H54 (cell line): Measurements from ENCODE around the gene APOBEC3G.
"Not testable (repeated sequence)": the region's sequence is repeated elsewhere in the genome, so short reads cannot be mapped to it uniquely, and the experiment has no call there.

ENCODE experiments used
- DNase-seq: peaks from one replicate; pipeline ENCODE4 v3.0.0; 2011; ENCODE audit warnings: low spot score, mixed read lengths; ENCODE audit not compliant: insufficient read length
- FAIRE-seq: peaks from 3 replicates; lab custom pipeline; 2011; peaks lifted over from hg19 to GRCh38; lab: Jason Lieb, UNC
- POLR2A ChIP-seq: IDR thresholded peaks from 2 replicates; pipeline ENCODE4 v1.6.1; 2011; ENCODE audit warnings: low read depth, mild to moderate bottlenecking, low read length

The APOBEC3G gene

GRCh38 chr22:39055658-39056057 lies 21.4 kb upstream of the APOBEC3G start:
- no peak for DNase-seq
- no peak for FAIRE-seq
- no peak for TF ChIP-seq POLR2A

- not testable (repeated sequence) for FAIRE-seq, DNase-seq
These were observed 15.8 kb upstream of the APOBEC3G start for GRCh38 chr22:39061290-39061689.

- FAIRE-seq, result not testable (repeated sequence)
These were observed 15.1 kb upstream of the APOBEC3G start for GRCh38 chr22:39061951-39062350.

GRCh38 chr22:39063904-39064303 lies 13.2 kb upstream of the APOBEC3G start:
- not testable (repeated sequence) for FAIRE-seq, DNase-seq

More at GRCh38 chr22:39061951-39062350, 15.1 kb upstream of the APOBEC3G start:
- DNase-seq, result not testable (repeated sequence)

- not testable (repeated sequence) for FAIRE-seq, DNase-seq
These were observed 10.4 kb upstream of the APOBEC3G start for GRCh38 chr22:39066442-39067276.

- TF ChIP-seq POLR2A, result no peak
- no peak for DNase-seq
- FAIRE-seq, result no peak
These were observed 8.9 kb upstream of the APOBEC3G start for GRCh38 chr22:39068033-39068785.

- DNase-seq (no peak), FAIRE-seq (no peak)
These were observed 6.9 kb upstream of the APOBEC3G start for GRCh38 chr22:39070186-39070585.

GRCh38 chr22:39072581-39072981 lies 4.5 kb upstream of the APOBEC3G start:
- not testable (repeated sequence) for FAIRE-seq, DNase-seq

More at GRCh38 chr22:39070186-39070585, 6.9 kb upstream of the APOBEC3G start:
- TF ChIP-seq POLR2A, result no peak

GRCh38 chr22:39073981-39074380 lies 3.1 kb upstream of the APOBEC3G start:
- TF ChIP-seq POLR2A, result no peak
- FAIRE-seq (no peak), DNase-seq (no peak)

GRCh38 chr22:39076155-39077025 lies 685 bp upstream of the APOBEC3G start:
- not testable (repeated sequence) for DNase-seq, FAIRE-seq

GRCh38 chr22:39077912-39078311 lies 837 bp downstream of the APOBEC3G start:
- not testable (repeated sequence) for FAIRE-seq, DNase-seq

GRCh38 chr22:39078329-39078728 lies 1.3 kb downstream of the APOBEC3G start:
- no peak for TF ChIP-seq POLR2A
- no peak for FAIRE-seq
- DNase-seq, result no peak

- not testable (repeated sequence) for FAIRE-seq, DNase-seq
These were observed 2.1 kb downstream of the APOBEC3G start for GRCh38 chr22:39079054-39079637.
